ENCODE measurements around the gene TYSND1. TPM values are rescaled to one million over a fixed set of nuclear protein-coding genes. Genes with fewer than 3 reads are reported as not detected.

The TYSND1 gene
- total RNA-seq, 1 experiment from 2014 or later: 29.8 TPM

DNA sequence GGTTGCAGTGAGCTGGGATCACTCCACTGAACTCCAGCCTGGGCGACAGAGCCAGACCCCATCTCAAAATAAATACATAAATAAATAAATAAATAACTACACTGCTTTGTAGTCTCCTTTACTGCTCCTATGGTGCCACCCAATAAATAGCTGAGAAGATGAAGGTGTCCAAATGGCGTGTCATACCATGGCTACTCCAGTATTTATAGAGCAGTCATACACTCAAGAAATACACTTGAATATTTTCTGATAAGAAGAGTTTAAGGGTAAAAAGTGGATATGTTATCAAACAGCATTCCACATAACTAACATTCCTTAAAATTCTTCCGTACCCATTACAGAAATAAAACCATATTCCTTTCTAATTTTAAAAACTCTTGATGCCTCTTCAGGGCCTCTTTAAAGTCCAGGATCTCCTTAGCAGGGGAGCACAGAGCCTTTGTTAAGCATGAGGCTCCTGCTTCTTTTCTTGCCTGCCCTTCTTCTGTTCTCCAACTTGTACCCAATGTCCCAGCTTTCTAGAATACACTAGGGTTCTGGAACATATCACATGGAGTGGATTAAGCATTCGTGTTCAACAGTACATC lies 31.7 kb upstream of the TYSND1 start:
- Histone ChIP-seq H3K9me3 (peaks cover 10% of the 10 kb centered on the region), H3K4me1 (no peaks in the 10 kb centered on the region), H3K36me3 (ENCODE audit: control insufficient read depth, insufficient read depth, low read length) (no peaks in the 10 kb centered on the region), H3K27me3 (replicated peaks; ENCODE audit: control insufficient read depth, insufficient read depth, low read length) (no peaks in the 10 kb centered on the region), H3K4me3 (ENCODE audit: low read depth, low read length) (no peak overlapping the region)
- Mint-ChIP-seq H3K27me3 (ENCODE audit: insufficient read depth, unreplicated experiment) (peaks cover 2% of the 10 kb centered on the region), H3K9me3 (ENCODE audit: unreplicated experiment) (peaks cover 16% of the 10 kb centered on the region), H3K27ac (ENCODE audit: unreplicated experiment) (no peak overlapping the region), H3K4me3 (ENCODE audit: unreplicated experiment) (no peak overlapping the region), H3K36me3 (ENCODE audit: insufficient read depth, unreplicated experiment) (peaks cover 6% of the 10 kb centered on the region), H3K4me1 (ENCODE audit: low read depth, unreplicated experiment) (no peaks in the 10 kb centered on the region)
- TF ChIP-seq, protein P1, sequence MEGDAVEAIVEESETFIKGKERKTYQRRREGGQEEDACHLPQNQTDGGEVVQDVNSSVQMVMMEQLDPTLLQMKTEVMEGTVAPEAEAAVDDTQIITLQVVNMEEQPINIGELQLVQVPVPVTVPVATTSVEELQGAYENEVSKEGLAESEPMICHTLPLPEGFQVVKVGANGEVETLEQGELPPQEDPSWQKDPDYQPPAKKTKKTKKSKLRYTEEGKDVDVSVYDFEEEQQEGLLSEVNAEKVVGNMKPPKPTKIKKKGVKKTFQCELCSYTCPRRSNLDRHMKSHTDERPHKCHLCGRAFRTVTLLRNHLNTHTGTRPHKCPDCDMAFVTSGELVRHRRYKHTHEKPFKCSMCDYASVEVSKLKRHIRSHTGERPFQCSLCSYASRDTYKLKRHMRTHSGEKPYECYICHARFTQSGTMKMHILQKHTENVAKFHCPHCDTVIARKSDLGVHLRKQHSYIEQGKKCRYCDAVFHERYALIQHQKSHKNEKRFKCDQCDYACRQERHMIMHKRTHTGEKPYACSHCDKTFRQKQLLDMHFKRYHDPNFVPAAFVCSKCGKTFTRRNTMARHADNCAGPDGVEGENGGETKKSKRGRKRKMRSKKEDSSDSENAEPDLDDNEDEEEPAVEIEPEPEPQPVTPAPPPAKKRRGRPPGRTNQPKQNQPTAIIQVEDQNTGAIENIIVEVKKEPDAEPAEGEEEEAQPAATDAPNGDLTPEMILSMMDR (IDR thresholded peaks at IDR 0.05; ENCODE audit: insufficient read depth in 1 of 2, low read depth in 1 of 2, low read length in 1 of 2, severe bottlenecking in 1 of 2, unreplicated experiment in 1 of 2): no peak
- no TSS peak for BruUV-seq (replicated peaks)
- DNase-seq: no peak
- intact Hi-C loops (cut with micrococcal nuclease; ENCODE audit: unreplicated experiment): no loop called here
- ChIA-PET CTCF (no interaction called here), POLR2A (no interaction called here)

DNA sequence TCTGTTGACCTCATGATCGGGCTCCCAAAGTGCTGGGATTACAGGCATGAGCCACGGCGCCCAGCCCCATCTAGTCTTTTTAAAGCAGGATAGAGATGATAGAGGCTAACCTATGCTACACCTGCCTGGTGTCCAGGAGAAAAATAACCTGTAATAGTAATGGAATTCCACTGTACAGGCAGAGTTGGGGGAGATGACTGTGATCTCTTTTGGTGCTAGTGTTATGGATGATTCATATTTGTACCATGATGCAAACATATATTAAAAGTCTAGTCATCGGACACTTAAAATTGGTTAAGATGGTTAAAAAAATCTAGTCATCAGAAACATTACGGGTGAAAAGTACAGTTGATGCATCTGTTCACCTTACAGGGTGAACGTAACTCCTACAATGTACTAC lies 29.9 kb upstream of the TYSND1 start:
- no peaks in the 10 kb centered on the region for H3K36me3 ChIP-seq (ENCODE audit: control insufficient read depth, insufficient read depth, low read length)
- CTCF ChIA-PET: interaction anchor here (1.8 kb wide), 1 partner anchor 30 kb away, joined by 14 read pairs; the partner anchor contains the start of gene TYSND1
- POLR2A ChIA-PET: no interaction called here
- TF ChIP-seq, protein P1 (IDR thresholded peaks at IDR 0.05; ENCODE audit: insufficient read depth in 1 of 2, low read depth in 1 of 2, low read length in 1 of 2, severe bottlenecking in 1 of 2, unreplicated experiment in 1 of 2): no peak
- H3K27me3 Mint-ChIP-seq (ENCODE audit: insufficient read depth, unreplicated experiment): no peaks in the 10 kb centered on the region
- no TSS peak for BruUV-seq (replicated peaks)
- H3K36me3 Mint-ChIP-seq (ENCODE audit: insufficient read depth, unreplicated experiment): peaks cover 6% of the 10 kb centered on the region
- intact Hi-C loops (cut with micrococcal nuclease; ENCODE audit: unreplicated experiment): no loop called here
- H3K27me3 ChIP-seq (replicated peaks; ENCODE audit: control insufficient read depth, insufficient read depth, low read length): no peaks in the 10 kb centered on the region
- no peaks in the 10 kb centered on the region for H3K4me1 Mint-ChIP-seq (ENCODE audit: low read depth, unreplicated experiment)
- H3K4me3 ChIP-seq (ENCODE audit: low read depth, low read length): no peak overlapping the region
- no peak overlapping the region for H3K27ac Mint-ChIP-seq (ENCODE audit: unreplicated experiment)
- H3K9me3 Mint-ChIP-seq (ENCODE audit: unreplicated experiment): peaks cover 16% of the 10 kb centered on the region
- no peak for DNase-seq
- H3K4me3 Mint-ChIP-seq (ENCODE audit: unreplicated experiment): no peak overlapping the region
- H3K4me1 ChIP-seq: no peaks in the 10 kb centered on the region; the same call in 1 of the 2 replicates
- peaks cover 10% of the 10 kb centered on the region for H3K9me3 ChIP-seq

DNA sequence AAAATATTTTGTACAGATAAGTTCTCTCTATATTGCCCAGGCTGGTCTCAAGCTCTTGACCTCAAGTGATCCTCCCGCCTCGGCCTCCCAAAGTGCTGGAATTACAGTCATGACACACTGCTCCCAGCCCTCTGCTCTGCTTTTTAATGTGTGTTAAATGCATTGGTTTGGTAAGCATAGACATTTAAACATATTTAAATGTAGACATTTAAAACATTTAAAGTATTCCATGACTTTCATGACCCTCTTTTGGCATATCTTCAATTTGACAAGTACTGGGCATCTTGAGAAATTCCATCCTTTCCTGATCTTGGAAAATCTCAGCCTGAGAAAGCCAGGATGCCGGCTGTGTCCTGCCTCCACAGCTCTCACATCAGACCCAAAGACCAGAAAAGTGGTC lies 29.0 kb upstream of the TYSND1 start:
- H3K27me3 ChIP-seq (replicated peaks; ENCODE audit: control insufficient read depth, insufficient read depth, low read length): no peaks in the 10 kb centered on the region
- H3K4me1 Mint-ChIP-seq (ENCODE audit: low read depth, unreplicated experiment): no peaks in the 10 kb centered on the region
- no peaks in the 10 kb centered on the region for H3K36me3 ChIP-seq (ENCODE audit: control insufficient read depth, insufficient read depth, low read length)
- ChIA-PET POLR2A (no interaction called here), CTCF (interaction anchor here (0.7 to 1.8 kb wide), 2 partner anchors 29 to 767 kb away, joined by 3 to 14 read pairs; partner anchors contain the start of gene TYSND1)
- peaks cover 14% of the 10 kb centered on the region for H3K9me3 Mint-ChIP-seq (ENCODE audit: unreplicated experiment)
- H3K36me3 Mint-ChIP-seq (ENCODE audit: insufficient read depth, unreplicated experiment): peaks cover 12% of the 10 kb centered on the region
- no TSS peak for BruUV-seq (replicated peaks)
- no peak overlapping the region for H3K4me3 Mint-ChIP-seq (ENCODE audit: unreplicated experiment)
- TF ChIP-seq, protein P1 (IDR thresholded peaks at IDR 0.05; ENCODE audit: insufficient read depth in 1 of 2, low read depth in 1 of 2, low read length in 1 of 2, severe bottlenecking in 1 of 2, unreplicated experiment in 1 of 2): no peak
- H3K27me3 Mint-ChIP-seq (ENCODE audit: insufficient read depth, unreplicated experiment): no peaks in the 10 kb centered on the region
- H3K4me1 ChIP-seq: peaks cover 5% of the 10 kb centered on the region
- intact Hi-C loops (cut with micrococcal nuclease; ENCODE audit: unreplicated experiment): no loop called here
- H3K9me3 ChIP-seq: peaks cover 10% of the 10 kb centered on the region
- no peak for DNase-seq
- H3K27ac Mint-ChIP-seq (ENCODE audit: unreplicated experiment): no peak overlapping the region
- H3K4me3 ChIP-seq (ENCODE audit: low read depth, low read length): no peak overlapping the region

Data from Caco-2 (cell line).